Lung (tissue), 12 donors: ENCODE results near the gene PPME1. TPM values are rescaled to one million over a fixed set of nuclear protein-coding genes. Genes with fewer than 3 reads are reported as not detected.

ENCODE experiments used
- ATAC-seq: fragments of 200-7000 bp; cut with Tn5 transposase; one replicate; pipeline ENCODE4 v1.9.1; 2020; ENCODE audit warnings: moderate number of reproducible peaks; ENCODE audit not compliant: insufficient read depth, low FRiP score
- DNase-seq, 3 donors: peaks; one replicate each; pipeline ENCODE4 v3.0.0-alpha.2; 2013 to 2017
- H3K27ac ChIP-seq, 2 donors: one replicate each; pipeline ENCODE4 v1.5.1; 2013; ENCODE audit warnings: mild to moderate bottlenecking in 2 of 2, moderate library complexity in 2 of 2, control low read depth in 1 of 2, inconsistent platforms in 1 of 2, low read depth in 1 of 2, low read length in 1 of 2
- H3K27me3 ChIP-seq, 3 donors: one replicate each; pipeline ENCODE4 v1.5.1; 2013; ENCODE audit warnings: low read length in 2 of 3; ENCODE audit not compliant: control insufficient read depth in 3 of 3, insufficient read depth in 3 of 3
- H3K36me3 ChIP-seq, 4 donors: one replicate each; pipeline ENCODE4 v1.5.1; 2013; ENCODE audit warnings: low read length in 4 of 4, mild to moderate bottlenecking in 1 of 4, moderate library complexity in 1 of 4; ENCODE audit not compliant: control insufficient read depth in 4 of 4, insufficient read depth in 4 of 4
- H3K4me1 ChIP-seq, 5 donors: one replicate each; pipeline ENCODE4 v1.5.1; 2013; ENCODE audit warnings: low read length in 5 of 5, mild to moderate bottlenecking in 2 of 5, moderate library complexity in 1 of 5; ENCODE audit not compliant: control insufficient read depth in 5 of 5, insufficient read depth in 5 of 5
- H3K4me3 ChIP-seq: one replicate; pipeline ENCODE4 v1.5.1; 2013; ENCODE audit warnings: mild to moderate bottlenecking, control low read depth, moderate library complexity
- H3K9ac ChIP-seq, 2 donors: one replicate each; pipeline ENCODE4 v1.5.1; 2013; ENCODE audit warnings: low read length in 2 of 2, control low read depth in 1 of 2; ENCODE audit not compliant: insufficient read depth in 1 of 2
- H3K9me3 ChIP-seq, 4 donors: one replicate each; pipeline ENCODE4 v1.5.1; 2013; ENCODE audit warnings: low read length in 3 of 4, mild to moderate bottlenecking in 1 of 4, moderate library complexity in 1 of 4; ENCODE audit not compliant: control insufficient read depth in 4 of 4, insufficient read depth in 3 of 4
- CTCF ChIP-seq: IDR thresholded peaks from 2 replicates; pipeline ENCODE4 v1.5.1; 2012; ENCODE audit warnings: mild to moderate bottlenecking; ENCODE audit errors: control extremely low read depth, extremely low read depth
- WGBS, 2 donors: extraction: QIAGEN DNeasy Blood & Tissue Kit; methylation state at CpG; one replicate each; pipeline ENCODE4 v1.1.7; 2013; 5-methylcytosine and 5-hydroxymethylcytosine counted together
- polyA plus RNA-seq, 2 donors: library from polyadenylated mRNA; stranded (reverse); fragments of 200-250 nt; gene quantifications; one replicate each; pipeline ENCODE4 v1.2.1, GENCODE V29; 2013
- total RNA-seq, 2 donors: library from RNA; depleted of rRNA in 1 of 2; stranded (reverse); fragments of >200 nt in 1 of 2; gene quantifications; one replicate each; pipeline ENCODE4 v1.2.1, GENCODE V29; 2014 to 2021
- donor health status: control.
- donor health status: control.
- donor health status: Bipolar disorder and iron deficiency.
- donor health status: healthy.
- donor health status: DM: yes; HTN: yes; CAD: no.

PPME1 gene
- total and polyA plus RNA-seq, 4 donors = 22.4 to 37.7 (median 29.7) TPM

- no peaks in the 10 kb centered on the region for H3K27me3 ChIP-seq
- TF ChIP-seq CTCF = no peak
- H3K4me3 ChIP-seq = no peak overlapping the region
- H3K27ac ChIP-seq = no peak overlapping the region
- DNase-seq = no peak
- H3K36me3 ChIP-seq = peaks cover 26 to 37% (median 31%) of the 10 kb centered on the region in 4 donors
- H3K4me1 ChIP-seq = no peaks in the 10 kb centered on the region
- WGBS, 2 donors = 93% methylated on average over 1 of the region's 1 CpG
- ATAC-seq = no peak
- no peak overlapping the region for H3K9ac ChIP-seq
- H3K9me3 ChIP-seq = no peaks in the 10 kb centered on the region
These were observed 77.4 kb downstream of the PPME1 start for GRCh38 chr11:74248469-74248868.

DNA sequence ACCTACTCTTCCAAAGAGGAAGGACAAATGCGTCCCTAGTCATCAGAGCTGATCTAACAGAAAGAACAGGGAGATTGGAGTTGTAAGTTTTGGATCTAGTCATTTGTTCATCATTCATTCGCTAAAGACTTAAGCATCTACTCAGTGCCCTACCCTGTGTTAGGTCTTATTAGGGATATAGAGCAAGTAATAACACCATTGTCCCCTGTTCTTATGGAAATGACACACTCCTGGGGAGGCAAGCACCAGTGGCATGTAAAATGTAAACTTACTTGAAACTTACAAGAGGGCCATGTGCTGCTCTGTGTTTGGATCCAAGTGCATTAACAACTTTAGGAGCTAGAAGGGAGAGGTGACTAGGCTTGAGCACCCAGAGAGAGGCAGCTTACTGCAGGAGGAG is 78.4 kb downstream of the PPME1 start:
- TF ChIP-seq CTCF = no peak
- Histone ChIP-seq H3K27ac (no peak overlapping the region), H3K4me3 (no peak overlapping the region), H3K4me1 (no peaks in the 10 kb centered on the region), H3K9ac (no peak overlapping the region), H3K36me3 (peaks cover 26 to 47% (median 38%) of the 10 kb centered on the region in 4 donors), H3K9me3 (no peaks in the 10 kb centered on the region), H3K27me3 (no peaks in the 10 kb centered on the region)
- DNase-seq = no peak
- 88 to 91% methylated on average over 2 of the region's 2 CpGs for WGBS, 2 donors
- ATAC-seq = no peak

DNA sequence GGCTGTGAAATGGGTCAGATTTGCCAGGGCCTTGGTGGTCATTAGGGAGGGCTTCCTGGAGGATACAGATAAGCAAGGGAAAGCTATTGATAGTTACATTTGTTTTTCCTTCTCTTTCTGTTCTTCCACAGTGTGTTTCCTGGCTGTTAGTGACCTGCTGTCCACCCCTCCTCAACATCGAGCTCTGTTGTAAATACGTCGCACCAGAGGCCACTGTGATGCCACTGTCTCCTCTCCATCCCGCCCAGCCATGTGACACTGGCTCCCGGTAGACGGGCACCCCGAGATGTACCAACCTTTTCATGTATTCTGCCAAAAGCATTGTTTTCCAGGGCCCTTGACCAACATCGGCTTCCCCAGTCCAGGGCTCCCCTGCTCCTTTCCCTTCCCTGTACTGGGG is 82.3 kb downstream of the PPME1 start:
- ATAC-seq = no peak
- Histone ChIP-seq H3K36me3 (peaks cover 16 to 44% (median 30%) of the 10 kb centered on the region in 4 donors), H3K4me3 (no peak overlapping the region), H3K27ac (no peak overlapping the region), H3K4me1 (peaks cover 0 to 13% (median 7%) of the 10 kb centered on the region in 5 donors), H3K27me3 (no peaks in the 10 kb centered on the region), H3K9ac (no peak overlapping the region), H3K9me3 (no peaks in the 10 kb centered on the region)
- TF ChIP-seq CTCF = no peak
- WGBS, 2 donors = 83 to 88% methylated on average over 8 of the region's 8 CpGs
- DNase-seq = no peak

GRCh38 chr11:74255741-74256375 is 84.8 kb downstream of the PPME1 start:
- no peak for ATAC-seq
- Histone ChIP-seq H3K9me3 (no peaks in the 10 kb centered on the region), H3K27me3 (no peaks in the 10 kb centered on the region), H3K9ac (no peak overlapping the region), H3K4me1 (peaks cover 0 to 17% (median 7%) of the 10 kb centered on the region in 5 donors), H3K27ac (no peak overlapping the region), H3K4me3 (no peak overlapping the region), H3K36me3 (peaks cover 7 to 35% (median 24%) of the 10 kb centered on the region in 4 donors)
- TF ChIP-seq CTCF = peak; percentile 77
- 48 to 49% methylated on average over 5 of the region's 5 CpGs for WGBS, 2 donors
- DNase-seq = peak; percentile 66 to 81 (median 72)
